Measurements from ENCODE around the gene RNF168. TPM values are rescaled to one million over a fixed set of nuclear protein-coding genes. Genes with fewer than 3 reads are reported as not detected.
"Not testable (repeated sequence)": the region's sequence is repeated elsewhere in the genome, so short reads cannot be mapped to it uniquely, and the experiment has no call there.

The RNF168 gene
- total and polyA plus RNA-seq, 2 of the 4 experiments (the other 2 are of a cell fraction): 2.5 to 15.2 TPM

GRCh38 chr3:196549312-196549711, 45.7 kb upstream of the RNF168 start:
- CTCF ChIA-PET; dilution Hi-C loops (cut with HindIII; ENCODE audit: low sequenced_read_pairs, unreplicated experiment): not testable (repeated sequence)
- WGBS, 2 experiments (ENCODE audit: extremely low coverage in 2 of 2, insufficient read length in 1 of 2): 67% methylated on average over 1 of the region's 1 CpG; no CpG with 5 or more reads in 1 of the 2 experiments

More at GRCh38 chr3:196549312-196549711, 45.7 kb upstream of the RNF168 start:
- POLR2A ChIA-PET (ENCODE audit: unreplicated experiment); H2AFZ ChIP-seq (replicated peaks; ENCODE audit: low read length, poor library complexity); in situ Hi-C loops (cut with MboI; ENCODE audit: low sequenced_read_pairs); H3K4ac ChIP-seq (ENCODE audit: low read depth, low read length); H3K4me1 ChIP-seq (ENCODE audit: control insufficient read depth, insufficient read depth, low read length); H2BK15ac ChIP-seq (ENCODE audit: low read depth, low read length); H2BK5ac ChIP-seq (ENCODE audit: low read depth, low read length, poor library complexity, severe bottlenecking); BruUV-seq (replicated peaks); H3K23ac ChIP-seq (ENCODE audit: low read depth, low read length); DNase-seq; H2BK20ac ChIP-seq (ENCODE audit: low read depth, low read length); H4K8ac ChIP-seq (ENCODE audit: low read depth in 2 of 2, low read length in 2 of 2); H3K9ac ChIP-seq (ENCODE audit: low read depth, low read length); ATAC-seq (ENCODE audit: low read depth); H3K18ac ChIP-seq (ENCODE audit: low read depth, low read length); H3K27me3 ChIP-seq (ENCODE audit: control insufficient read depth, insufficient read depth, low read length); intact Hi-C loops (cut with micrococcal nuclease); H2AK5ac ChIP-seq (ENCODE audit: low read depth, low read length); H2AK9ac ChIP-seq (replicated peaks; ENCODE audit: low read depth, low read length, poor library complexity); H3K4me2 ChIP-seq (ENCODE audit: low read depth, low read length); H3K9me1 ChIP-seq (ENCODE audit: insufficient read depth, low read length); H4K20me1 ChIP-seq (ENCODE audit: insufficient read depth, low read length); H3K56ac ChIP-seq (ENCODE audit: extremely low read depth, insufficient read depth, low read length); H3K4me3 ChIP-seq (ENCODE audit: insufficient read depth, low read depth, low read length); H3K36me3 ChIP-seq (ENCODE audit: control insufficient read depth, insufficient read depth, low read length); H3K27ac ChIP-seq (ENCODE audit: insufficient read depth, low read length); H4K5ac ChIP-seq (ENCODE audit: low read depth, low read length); H3K79me1 ChIP-seq (ENCODE audit: low read depth in 1 of 2, low read length in 2 of 2); H2BK120ac ChIP-seq (ENCODE audit: low read depth, low read length); H3K14ac ChIP-seq (replicated peaks; ENCODE audit: low read depth, low read length); H4K91ac ChIP-seq (ENCODE audit: insufficient read depth, low read depth, low read length); H3K9me3 ChIP-seq (ENCODE audit: control insufficient read depth, insufficient read depth, low read length): not testable (repeated sequence)

Measured in IMR-90 (cell line).